ENCODE measurements around the gene KLHDC4.
"Not testable (repeated sequence)": the region's sequence is repeated elsewhere in the genome, so short reads cannot be mapped to it uniquely, and the experiment has no call there.

Gene KLHDC4

GRCh38 chr16:87724490-87725291, 41.1 kb downstream of the KLHDC4 start:
- H3K36me3 ChIP-seq, result peaks cover 12 to 66% (median 45%) of the 10 kb centered on the region in 3 donors
- no peak for DNase-seq

GRCh38 chr16:87723226-87723623, 42.6 kb downstream of the KLHDC4 start:
- no peaks in the 10 kb centered on the region for H3K27me3 ChIP-seq
- no peak for DNase-seq
- intact Hi-C loops (cut with DNase I; ENCODE audit: low total_unique reads), result no loop called here
- H3K36me3 ChIP-seq, result peaks cover 0 to 60% (median 34%) of the 10 kb centered on the region in 3 donors
- no peak for TF ChIP-seq CTCF (IDR thresholded peaks at IDR 0.05)
- no peak overlapping the region for H3K4me3 ChIP-seq
- H3K4me1 ChIP-seq, result peaks cover 0 to 4% (median 0%) of the 10 kb centered on the region in 4 donors
- no peaks in the 10 kb centered on the region for H3K9me3 ChIP-seq
- H3K27ac ChIP-seq, result no peak overlapping the region

More at GRCh38 chr16:87724490-87725291, 41.1 kb downstream of the KLHDC4 start:
- Histone ChIP-seq H3K27ac (no peak overlapping the region), H3K4me3 (no peak overlapping the region), H3K27me3 (no peaks in the 10 kb centered on the region), H3K4me1 (peaks cover 0 to 4% (median 0%) of the 10 kb centered on the region in 4 donors), H3K9me3 (no peaks in the 10 kb centered on the region)
- intact Hi-C loops (cut with DNase I; ENCODE audit: low total_unique reads), result no loop called here
- no peak for TF ChIP-seq CTCF (IDR thresholded peaks at IDR 0.05)

- H3K27ac ChIP-seq, result no peak overlapping the region
- peaks cover 0 to 63% (median 29%) of the 10 kb centered on the region in 3 donors for H3K36me3 ChIP-seq
Measured at GRCh38 chr16:87722590-87723225, 43.1 kb downstream of the KLHDC4 start.

GRCh38 chr16:87721622-87722585, 43.9 kb downstream of the KLHDC4 start:
- H3K4me1 ChIP-seq, result peaks cover 0 to 4% (median 0%) of the 10 kb centered on the region in 4 donors
- no peak for DNase-seq
- no peaks in the 10 kb centered on the region for H3K27me3 ChIP-seq
- TF ChIP-seq CTCF (IDR thresholded peaks at IDR 0.05), result no peak
- H3K36me3 ChIP-seq, result peaks cover 0 to 60% (median 23%) of the 10 kb centered on the region in 3 donors
- no peak overlapping the region for H3K27ac ChIP-seq
- H3K9me3 ChIP-seq, result no peaks in the 10 kb centered on the region
- H3K4me3 ChIP-seq, result no peak overlapping the region
- intact Hi-C loops (cut with DNase I; ENCODE audit: low total_unique reads), result no loop called here

More at GRCh38 chr16:87722590-87723225, 43.1 kb downstream of the KLHDC4 start:
- no peak for TF ChIP-seq CTCF (IDR thresholded peaks at IDR 0.05)
- Histone ChIP-seq H3K9me3 (no peaks in the 10 kb centered on the region), H3K27me3 (no peaks in the 10 kb centered on the region), H3K4me3 (no peak overlapping the region), H3K4me1 (peaks cover 0 to 4% (median 0%) of the 10 kb centered on the region in 4 donors)
- intact Hi-C loops (cut with DNase I; ENCODE audit: low total_unique reads), result no loop called here
- no peak for DNase-seq

GRCh38 chr16:87720446-87720845, 45.3 kb downstream of the KLHDC4 start:
- no peaks in the 10 kb centered on the region for H3K9me3 ChIP-seq
- intact Hi-C loops (cut with DNase I; ENCODE audit: low total_unique reads), result no loop called here
- H3K27me3 ChIP-seq, result no peaks in the 10 kb centered on the region
- TF ChIP-seq CTCF (IDR thresholded peaks at IDR 0.05), result no peak
- no peak for DNase-seq
- H3K36me3 ChIP-seq, result peaks cover 0 to 66% (median 31%) of the 10 kb centered on the region in 3 donors
- H3K27ac ChIP-seq, result no peak overlapping the region
- no peak overlapping the region for H3K4me3 ChIP-seq
- H3K4me1 ChIP-seq, result peaks cover 0 to 4% (median 0%) of the 10 kb centered on the region in 4 donors

- peaks cover 4 to 74% (median 47%) of the 10 kb centered on the region in 3 donors for H3K36me3 ChIP-seq
- H3K27ac ChIP-seq; DNase-seq; H3K27me3 ChIP-seq; H3K4me1 ChIP-seq; H3K9me3 ChIP-seq; intact Hi-C loops (cut with DNase I; ENCODE audit: low total_unique reads); H3K4me3 ChIP-seq: not testable (repeated sequence)
Measured at GRCh38 chr16:87718831-87719230, 47.0 kb downstream of the KLHDC4 start.
